Jurkat, Clone E6-1 (cell line): ENCODE results near the gene CWF19L2.

Experiments used
- DNase-seq: peaks from one replicate; pipeline ENCODE4 v3.0.0-alpha.2; 2011; ENCODE audit warnings: low read depth, low spot score
- H3K4me3 ChIP-seq: 2 replicates; pipeline ENCODE4 v1.5.1; 2011; ENCODE audit warnings: mild to moderate bottlenecking, low read length, control low read depth, moderate library complexity

The CWF19L2 gene

GRCh38 chr11:107354780-107355179, 102.8 kb downstream of the CWF19L2 start:
- no peak overlapping the region for H3K4me3 ChIP-seq
- DNase-seq = no peak

DNA sequence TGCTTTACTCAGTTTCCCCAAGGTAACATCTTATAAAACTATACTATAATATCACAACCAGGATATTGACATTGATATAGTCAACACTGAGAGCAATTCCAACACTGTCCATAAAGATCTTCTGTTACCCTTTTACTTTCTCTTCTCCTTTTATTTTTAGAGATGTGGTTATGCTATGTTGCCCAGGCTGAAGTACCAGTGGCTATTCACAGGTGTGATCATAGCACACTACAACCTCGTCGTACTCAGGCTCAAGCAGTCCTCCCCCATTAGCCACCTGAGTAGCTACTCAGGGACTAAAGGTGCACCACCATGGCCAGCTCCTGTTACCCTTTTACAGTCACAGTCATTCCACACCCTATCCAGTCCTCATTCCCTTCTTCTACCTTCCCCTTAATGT, 119.7 kb downstream of the CWF19L2 start:
- no peak for DNase-seq
- no peak overlapping the region for H3K4me3 ChIP-seq

DNA sequence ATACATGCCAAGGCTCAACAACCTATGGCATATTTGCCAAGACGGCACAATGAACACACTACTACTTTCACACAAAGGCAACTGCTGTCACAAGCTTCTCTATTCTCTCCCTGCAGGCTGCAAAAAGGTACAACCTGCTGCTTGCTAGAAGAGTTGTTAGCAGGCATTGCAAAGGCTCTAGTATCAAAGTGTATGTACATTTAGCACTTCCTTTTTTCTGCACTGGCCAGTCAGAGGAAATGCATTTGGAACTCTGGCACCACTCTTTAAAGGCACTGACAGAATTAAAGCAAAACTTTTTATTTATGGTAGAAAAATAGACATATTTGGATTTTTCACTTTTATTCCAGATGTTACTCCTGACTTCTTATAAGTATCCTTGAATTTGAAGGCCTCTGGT, 125.9 kb downstream of the CWF19L2 start:
- H3K4me3 ChIP-seq = no peak overlapping the region
- no peak for DNase-seq

DNA sequence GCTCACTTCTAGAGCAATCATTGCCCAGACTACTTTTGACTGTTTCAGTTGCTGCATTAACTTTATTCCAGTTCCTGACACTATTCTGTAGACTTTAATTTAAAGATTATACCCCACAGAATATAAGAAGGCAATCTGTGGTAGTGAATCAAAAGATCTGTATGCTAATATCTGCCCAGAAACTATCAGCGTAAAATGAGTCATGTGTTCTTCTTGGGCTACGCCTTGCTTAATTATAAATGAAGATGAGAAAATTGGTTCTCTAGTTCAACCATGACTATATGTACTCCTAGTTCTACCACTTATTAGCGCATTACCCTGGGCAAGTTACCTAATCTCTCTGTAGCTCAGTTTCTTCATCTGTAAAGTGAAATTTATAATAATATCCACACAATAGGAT, 128.5 kb downstream of the CWF19L2 start:
- no peak for DNase-seq

DNA sequence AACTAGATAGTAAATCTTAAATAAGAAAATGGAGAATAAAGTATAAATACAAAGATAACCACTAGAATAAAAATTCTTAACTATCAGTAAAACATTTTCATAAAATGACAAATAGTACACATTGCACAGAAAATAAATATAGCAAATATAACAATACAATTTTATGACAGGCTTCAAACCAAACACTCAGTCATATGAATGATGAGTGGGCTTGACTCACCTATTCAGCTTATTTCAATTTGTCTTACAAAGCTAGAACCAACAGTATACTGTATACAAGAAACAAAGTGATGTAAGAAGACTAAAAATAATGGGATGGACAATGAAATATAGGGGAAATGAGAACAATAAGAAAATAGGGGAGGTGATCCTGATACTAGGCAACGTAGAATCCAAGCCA, 141.2 kb downstream of the CWF19L2 start:
- H3K4me3 ChIP-seq = no peak overlapping the region
- no peak for DNase-seq

More for the DNA sequence above, 128.5 kb downstream of the CWF19L2 start:
- no peak overlapping the region for H3K4me3 ChIP-seq

GRCh38 chr11:107307991-107308390, 149.6 kb downstream of the CWF19L2 start:
- no peak for DNase-seq

GRCh38 chr11:107301878-107302277, 155.7 kb downstream of the CWF19L2 start:
- H3K4me3 ChIP-seq = no peak overlapping the region
- DNase-seq = no peak

More at GRCh38 chr11:107307991-107308390, 149.6 kb downstream of the CWF19L2 start:
- H3K4me3 ChIP-seq = no peak overlapping the region

GRCh38 chr11:107293677-107294344, 163.8 kb downstream of the CWF19L2 start:
- no peak overlapping the region for H3K4me3 ChIP-seq
- DNase-seq = no peak

GRCh38 chr11:107282195-107282594, 175.4 kb downstream of the CWF19L2 start:
- DNase-seq = no peak
- H3K4me3 ChIP-seq = no peak overlapping the region
